ENCODE data around the gene RAVER1.

GRCh38 chr19:10295847-10296591, 37.3 kb downstream of the RAVER1 start:
- TF ChIP-seq CTCF (IDR thresholded peaks at IDR 0.05) = no peak
- TF ChIP-seq POLR2A (IDR thresholded peaks at IDR 0.05) = no peak
- TF ChIP-seq POLR2AphosphoS5 (IDR thresholded peaks at IDR 0.05; ENCODE audit: insufficient read depth in 1 of 2, low read depth in 1 of 2) = no peak

Measured in vagina (tissue), 2 donors.